ENCODE results near the gene ZNF560. TPM values are rescaled to one million over a fixed set of nuclear protein-coding genes. Genes with fewer than 3 reads are reported as not detected.

The ZNF560 gene
- total RNA-seq, 1 experiment from 2014 or later: not detected

GRCh38 chr19:9436358-9436757, 62.1 kb downstream of the ZNF560 start:
- ATAC-seq: no peak
- BruUV-seq (replicated peaks): TSS peak; percentile 71
- Histone ChIP-seq H3K36me3 (ENCODE audit: control insufficient read depth, insufficient read depth, low read length) (no peaks in the 10 kb centered on the region), H3K27me3 (ENCODE audit: control insufficient read depth, insufficient read depth, low read length) (no peaks in the 10 kb centered on the region), H3K4me1 (ENCODE audit: control insufficient read depth, insufficient read depth, low read length) (peaks cover 6% of the 10 kb centered on the region; the same call in 1 of the 2 replicates), H3K4me3 (ENCODE audit: low read depth in 2 of 2, low read length in 2 of 2) (peak overlapping the region; percentile 80 to 86), H3K27ac (ENCODE audit: low read length) (peak overlapping the region; percentile 87), H3K9me3 (ENCODE audit: control insufficient read depth, insufficient read depth, low read depth, low read length) (peaks cover 8% of the 10 kb centered on the region)
- CTCF ChIA-PET: no interaction called here
- POLR2A ChIA-PET: no interaction called here
- DNase-seq (ENCODE audit: low read depth, low spot score): no peak
- intact Hi-C loops (cut with micrococcal nuclease; ENCODE audit: unreplicated experiment) (loop anchor here (10.0 kb wide), 1 partner anchor 112 kb away; the partner anchor contains the start of gene ZNF559), in situ Hi-C loops (cut with HindIII; ENCODE audit: low pct_unique_long_range_greater_than_20kb, low sequenced_read_pairs) (no loop called here)
- TF ChIP-seq POLR2AphosphoS5 (IDR thresholded peaks at IDR 0.05; ENCODE audit: low read depth, low read length) (no peak), SIN3A (IDR thresholded peaks at IDR 0.05; ENCODE audit: borderline replicate concordance, insufficient read depth, low read depth, low read length) (no peak), CTCF (IDR thresholded peaks at IDR 0.05) (no peak), TCF7L2 (IDR thresholded peaks at IDR 0.05; ENCODE audit: low read depth, low read length) (no peak)
- TF ChIP-seq, protein P1, sequence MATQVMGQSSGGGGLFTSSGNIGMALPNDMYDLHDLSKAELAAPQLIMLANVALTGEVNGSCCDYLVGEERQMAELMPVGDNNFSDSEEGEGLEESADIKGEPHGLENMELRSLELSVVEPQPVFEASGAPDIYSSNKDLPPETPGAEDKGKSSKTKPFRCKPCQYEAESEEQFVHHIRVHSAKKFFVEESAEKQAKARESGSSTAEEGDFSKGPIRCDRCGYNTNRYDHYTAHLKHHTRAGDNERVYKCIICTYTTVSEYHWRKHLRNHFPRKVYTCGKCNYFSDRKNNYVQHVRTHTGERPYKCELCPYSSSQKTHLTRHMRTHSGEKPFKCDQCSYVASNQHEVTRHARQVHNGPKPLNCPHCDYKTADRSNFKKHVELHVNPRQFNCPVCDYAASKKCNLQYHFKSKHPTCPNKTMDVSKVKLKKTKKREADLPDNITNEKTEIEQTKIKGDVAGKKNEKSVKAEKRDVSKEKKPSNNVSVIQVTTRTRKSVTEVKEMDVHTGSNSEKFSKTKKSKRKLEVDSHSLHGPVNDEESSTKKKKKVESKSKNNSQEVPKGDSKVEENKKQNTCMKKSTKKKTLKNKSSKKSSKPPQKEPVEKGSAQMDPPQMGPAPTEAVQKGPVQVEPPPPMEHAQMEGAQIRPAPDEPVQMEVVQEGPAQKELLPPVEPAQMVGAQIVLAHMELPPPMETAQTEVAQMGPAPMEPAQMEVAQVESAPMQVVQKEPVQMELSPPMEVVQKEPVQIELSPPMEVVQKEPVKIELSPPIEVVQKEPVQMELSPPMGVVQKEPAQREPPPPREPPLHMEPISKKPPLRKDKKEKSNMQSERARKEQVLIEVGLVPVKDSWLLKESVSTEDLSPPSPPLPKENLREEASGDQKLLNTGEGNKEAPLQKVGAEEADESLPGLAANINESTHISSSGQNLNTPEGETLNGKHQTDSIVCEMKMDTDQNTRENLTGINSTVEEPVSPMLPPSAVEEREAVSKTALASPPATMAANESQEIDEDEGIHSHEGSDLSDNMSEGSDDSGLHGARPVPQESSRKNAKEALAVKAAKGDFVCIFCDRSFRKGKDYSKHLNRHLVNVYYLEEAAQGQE (IDR thresholded peaks at IDR 0.05; ENCODE audit: insufficient read depth in 1 of 2, low read depth in 2 of 2, low read length in 1 of 2): no peak

DNA sequence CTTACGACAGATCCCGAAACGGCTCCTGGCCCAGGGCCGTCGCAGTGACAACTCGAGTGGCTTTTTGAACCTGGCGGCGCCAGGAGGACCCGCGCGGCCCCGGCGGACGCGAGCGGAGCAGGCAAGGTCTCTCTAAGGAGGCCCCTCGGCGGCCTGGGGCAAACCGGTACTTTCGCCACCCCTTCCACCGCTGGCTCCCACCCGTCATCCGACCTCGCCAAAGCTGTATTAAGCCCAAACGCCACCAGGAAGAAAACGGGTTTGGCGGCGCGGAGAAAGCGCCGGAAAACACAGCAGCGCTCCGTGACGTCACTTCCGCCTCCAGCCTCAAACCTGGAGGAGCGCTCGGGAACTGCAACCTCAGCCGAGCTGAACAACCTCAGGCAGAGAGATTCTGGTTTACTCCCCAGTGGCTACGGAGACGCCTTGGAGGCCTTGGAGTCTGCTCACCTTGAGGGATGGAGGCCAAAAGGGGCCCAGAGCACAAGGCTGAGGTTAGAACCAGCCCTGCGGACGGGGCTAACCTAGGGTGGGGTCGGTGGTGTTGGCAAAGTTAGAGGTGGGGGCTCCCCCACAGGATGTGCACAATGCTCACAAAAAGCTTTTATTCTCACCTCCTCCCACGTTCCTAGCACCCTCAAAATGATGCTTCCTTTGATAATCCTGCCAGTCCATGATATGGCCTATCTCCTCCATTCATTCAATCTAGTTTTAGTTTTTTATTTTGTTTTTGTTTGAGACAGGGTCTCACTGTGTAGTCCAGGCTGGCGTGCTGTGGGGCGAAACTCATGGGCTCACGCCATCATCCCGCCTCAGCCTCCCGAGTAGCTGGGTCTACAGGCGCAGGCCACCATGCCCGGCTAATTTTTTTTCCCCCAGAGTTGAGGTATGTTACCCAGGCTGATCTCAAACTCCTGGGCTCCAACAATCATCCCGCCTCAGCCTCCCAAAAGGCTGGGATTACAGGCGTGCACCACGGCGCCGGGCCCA, 62.8 kb downstream of the ZNF560 start, which contains the start of gene ZNF266:
Gene ZNF266 (minus strand): TSS at position 295 of the 990 bp plus-strand sequence. CDS start 15,484 bp downstream, outside the sequence.
- H3K27ac ChIP-seq (ENCODE audit: low read length): peak within 1 kb of the TSS; percentile 87
- peaks cover 6% of the 10 kb centered on the region; the same call in 1 of the 2 replicates for H3K4me1 ChIP-seq (ENCODE audit: control insufficient read depth, insufficient read depth, low read length)
- BruUV-seq (replicated peaks): no TSS peak
- H3K9me3 ChIP-seq (ENCODE audit: control insufficient read depth, insufficient read depth, low read depth, low read length): peaks cover 8% of the 10 kb centered on the region
- peak; percentile 51 for TF ChIP-seq CTCF (IDR thresholded peaks at IDR 0.05)
- TF ChIP-seq, protein P1 (IDR thresholded peaks at IDR 0.05; ENCODE audit: insufficient read depth in 1 of 2, low read depth in 2 of 2, low read length in 1 of 2): no peak
- TF ChIP-seq POLR2AphosphoS5 (IDR thresholded peaks at IDR 0.05; ENCODE audit: low read depth, low read length): peak; percentile 69
- no peaks in the 10 kb centered on the region for H3K36me3 ChIP-seq (ENCODE audit: control insufficient read depth, insufficient read depth, low read length)
- intact Hi-C loops (cut with micrococcal nuclease; ENCODE audit: unreplicated experiment): loop anchor here (10.0 kb wide), 1 partner anchor 111 kb away; the partner anchor contains the start of gene ZNF559
- peak; percentile 70 for DNase-seq (ENCODE audit: low read depth, low spot score)
- ATAC-seq: peak; percentile 98
- ChIA-PET CTCF (no interaction called here), POLR2A (interaction anchor here (0.5 kb wide), 1 partner anchor 148 kb away, joined by 10 read pairs; no protein-coding TSS in a partner anchor)
- peak within 1 kb of the TSS; percentile 80 to 86 for H3K4me3 ChIP-seq (ENCODE audit: low read depth in 2 of 2, low read length in 2 of 2)
- in situ Hi-C loops (cut with HindIII; ENCODE audit: low pct_unique_long_range_greater_than_20kb, low sequenced_read_pairs): no loop called here
- no peaks in the 10 kb centered on the region for H3K27me3 ChIP-seq (ENCODE audit: control insufficient read depth, insufficient read depth, low read length)
